Endodermal cell (in vitro differentiated cells): Measurements from ENCODE around the gene PGA4. TPM values are rescaled to one million over a fixed set of nuclear protein-coding genes. Genes with fewer than 3 reads are reported as not detected.
"Not testable (repeated sequence)": the region's sequence is repeated elsewhere in the genome, so short reads cannot be mapped to it uniquely, and the experiment has no call there.

Source experiments
- DNase-seq: peaks from one replicate; pipeline ENCODE4 v3.0.0-alpha.2; 2017
- H3K27ac ChIP-seq: 2 replicates; pipeline ENCODE4 v1.5.1; 2013; ENCODE audit warnings: mild to moderate bottlenecking, low read depth, low read length, moderate library complexity
- H3K27me3 ChIP-seq: 2 replicates; pipeline ENCODE4 v1.6.1; 2013; ENCODE audit warnings: mild to moderate bottlenecking, low read length, moderate library complexity; ENCODE audit not compliant: insufficient read depth, control insufficient read depth, poor library complexity, severe bottlenecking
- H3K36me3 ChIP-seq: 2 replicates; pipeline ENCODE4 v1.7.0; 2013; ENCODE audit warnings: mild to moderate bottlenecking, low read length, moderate library complexity; ENCODE audit not compliant: control insufficient read depth, insufficient read depth
- H3K4me1 ChIP-seq: one replicate; pipeline ENCODE4 v1.7.0; 2013; ENCODE audit warnings: low read length; ENCODE audit not compliant: control insufficient read depth, insufficient read depth
- H3K4me3 ChIP-seq: 2 replicates; pipeline ENCODE4 v1.5.1; 2013; ENCODE audit warnings: mild to moderate bottlenecking, low read length, moderate library complexity
- H3K9ac ChIP-seq: 2 replicates; pipeline ENCODE4 v1.6.1; 2013; ENCODE audit warnings: mild to moderate bottlenecking, low read length, moderate library complexity; ENCODE audit not compliant: poor library complexity, severe bottlenecking; ENCODE audit errors: extremely low read depth
- H3K9me3 ChIP-seq: 2 replicates; pipeline ENCODE4 v1.6.1; 2013; ENCODE audit warnings: mild to moderate bottlenecking, low read length, moderate library complexity; ENCODE audit not compliant: control insufficient read depth
- H3K27ac Mint-ChIP-seq: 2 replicates; pipeline ENCODE4 v1.8.0; 2020; ENCODE audit warnings: mixed read lengths
- H3K27me3 Mint-ChIP-seq: 2 replicates; pipeline ENCODE4 v1.8.0; 2021; ENCODE audit warnings: mild to moderate bottlenecking, mixed read lengths; ENCODE audit not compliant: insufficient read depth
- H3K36me3 Mint-ChIP-seq: 2 replicates; pipeline ENCODE4 v1.8.0; 2020; ENCODE audit warnings: low read depth, mixed read lengths
- H3K4me1 Mint-ChIP-seq: 2 replicates; pipeline ENCODE4 v1.8.0; 2020; ENCODE audit warnings: mixed read lengths
- H3K4me3 Mint-ChIP-seq: 2 replicates; pipeline ENCODE4 v1.8.0; 2020; ENCODE audit warnings: mild to moderate bottlenecking, moderate library complexity, mixed read lengths
- H3K9me3 Mint-ChIP-seq: 2 replicates; pipeline ENCODE4 v1.8.0; 2020; ENCODE audit warnings: mild to moderate bottlenecking, mixed read lengths
- WGBS, 2 experiments: methylation state at CpG; one replicate each; pipeline versions ENCODE4 v1.1.5 to v1.1.7; 2013; ENCODE audit warnings: missing lambda C conversion rate in 2 of 2, mixed read lengths in 1 of 2; ENCODE audit not compliant: insufficient coverage in 1 of 2, insufficient read length in 1 of 2; 5-methylcytosine and 5-hydroxymethylcytosine counted together
- total RNA-seq, 2 donors: library from RNA; stranded (reverse); fragmentation: NEBNext Ultra II Directional in 1 of 2; extraction: Animal tissue kit (Norgen Biotek cat#: 25700) in 1 of 2; gene quantifications; 2 replicates in 1 of 2; 3 replicates in 1 of 2; pipeline ENCODE4 v1.2.1, GENCODE V29; 2021

Gene PGA4
- total RNA-seq, 2 donors from 2014 or later = 0.62 TPM; not detected in 1

GRCh38 chr11:61229458-61229857, 7.3 kb downstream of the PGA4 start:
- not testable (repeated sequence) for H3K27ac Mint-ChIP-seq, H3K36me3 Mint-ChIP-seq, H3K4me1 ChIP-seq, H3K36me3 ChIP-seq, DNase-seq, H3K9me3 ChIP-seq, H3K27me3 Mint-ChIP-seq, H3K27ac ChIP-seq, H3K27me3 ChIP-seq, H3K9me3 Mint-ChIP-seq, H3K4me3 Mint-ChIP-seq, H3K4me3 ChIP-seq, H3K4me1 Mint-ChIP-seq, H3K9ac ChIP-seq
- WGBS, 2 experiments = no CpG with 5 or more reads among the region's 6 CpGs

GRCh38 chr11:61231033-61231432, 8.9 kb downstream of the PGA4 start:
- not testable (repeated sequence) for DNase-seq, H3K36me3 Mint-ChIP-seq, H3K27me3 ChIP-seq, H3K9me3 Mint-ChIP-seq, H3K4me3 ChIP-seq, H3K27ac ChIP-seq, H3K4me1 Mint-ChIP-seq, H3K4me1 ChIP-seq, H3K9ac ChIP-seq, H3K9me3 ChIP-seq, H3K27me3 Mint-ChIP-seq, H3K27ac Mint-ChIP-seq, H3K36me3 ChIP-seq, H3K4me3 Mint-ChIP-seq
- WGBS, 2 experiments = no CpG with 5 or more reads among the region's 15 CpGs

GRCh38 chr11:61231585-61231984, 9.4 kb downstream of the PGA4 start:
- not testable (repeated sequence) for H3K9me3 ChIP-seq, H3K4me1 ChIP-seq, H3K9me3 Mint-ChIP-seq, H3K9ac ChIP-seq, H3K36me3 Mint-ChIP-seq, H3K4me3 Mint-ChIP-seq, H3K27ac ChIP-seq, H3K4me3 ChIP-seq, H3K36me3 ChIP-seq, H3K27ac Mint-ChIP-seq, DNase-seq, H3K4me1 Mint-ChIP-seq, H3K27me3 Mint-ChIP-seq, H3K27me3 ChIP-seq
- WGBS, 2 experiments = no CpG with 5 or more reads among the region's 5 CpGs

GRCh38 chr11:61232548-61233145, 10.5 kb downstream of the PGA4 start:
- H3K4me3 ChIP-seq, DNase-seq, H3K27me3 Mint-ChIP-seq, H3K36me3 Mint-ChIP-seq, H3K27ac Mint-ChIP-seq, H3K9ac ChIP-seq, H3K36me3 ChIP-seq, H3K9me3 ChIP-seq, H3K4me1 Mint-ChIP-seq, H3K4me1 ChIP-seq, H3K4me3 Mint-ChIP-seq, H3K9me3 Mint-ChIP-seq, H3K27ac ChIP-seq, H3K27me3 ChIP-seq: not testable (repeated sequence)
- WGBS, 2 experiments = no CpG with 5 or more reads among the region's 3 CpGs

- DNase-seq, H3K36me3 ChIP-seq, H3K27ac ChIP-seq, H3K36me3 Mint-ChIP-seq, H3K27me3 ChIP-seq, H3K27ac Mint-ChIP-seq, H3K4me3 Mint-ChIP-seq, H3K4me1 ChIP-seq, H3K9ac ChIP-seq, H3K4me3 ChIP-seq, H3K27me3 Mint-ChIP-seq, H3K9me3 ChIP-seq, H3K4me1 Mint-ChIP-seq, H3K9me3 Mint-ChIP-seq: not testable (repeated sequence)
- no CpG with 5 or more reads among the region's 4 CpGs for WGBS, 2 experiments
Observed at GRCh38 chr11:61237130-61237529, 15.0 kb downstream of the PGA4 start.

GRCh38 chr11:61240288-61240687, 18.1 kb downstream of the PGA4 start:
- not testable (repeated sequence) for H3K4me1 ChIP-seq

GRCh38 chr11:61240875-61241274, 18.7 kb downstream of the PGA4 start, which contains the start of gene PGA5:
PGA5 (plus strand) TSS chr11:61241175; CDS start chr11:61241227, 52 bp downstream.
- not testable (repeated sequence) for H3K4me3 ChIP-seq, H3K9me3 Mint-ChIP-seq, H3K27me3 Mint-ChIP-seq, H3K27ac Mint-ChIP-seq, H3K4me1 ChIP-seq, H3K9ac ChIP-seq, H3K9me3 ChIP-seq, H3K4me1 Mint-ChIP-seq, H3K27ac ChIP-seq, DNase-seq, H3K36me3 Mint-ChIP-seq, H3K36me3 ChIP-seq, H3K4me3 Mint-ChIP-seq, H3K27me3 ChIP-seq
- WGBS, 2 experiments = no CpG with 5 or more reads among the region's 8 CpGs

More at GRCh38 chr11:61240288-61240687, 18.1 kb downstream of the PGA4 start:
- not testable (repeated sequence) for H3K27ac Mint-ChIP-seq, H3K27me3 ChIP-seq, H3K9me3 ChIP-seq, DNase-seq, H3K27me3 Mint-ChIP-seq, H3K36me3 Mint-ChIP-seq, H3K9ac ChIP-seq, H3K36me3 ChIP-seq, H3K4me1 Mint-ChIP-seq, H3K4me3 ChIP-seq, H3K4me3 Mint-ChIP-seq, H3K9me3 Mint-ChIP-seq, H3K27ac ChIP-seq
- WGBS, 2 experiments = 47 to 62% methylated on average over 4 to 5 of the region's 8 CpGs
